HG02973 (cell line): ENCODE results near the gene METTL2B.

Source experiments
- ATAC-seq: cut with Tn5 transposase; IDR thresholded peaks from one replicate; pipeline ENCODE4 v1.9.1; 2021; ENCODE audit warnings: moderate library complexity; ENCODE audit not compliant: unreplicated experiment

Gene METTL2B

GRCh38 chr7:128476402-128477335 lies at the start of gene METTL2B:
TSS of gene METTL2B (plus strand) at chr7:128476748. CDS start at chr7:128476766, 18 bp downstream.
- ATAC-seq = peak; percentile 91

GRCh38 chr7:128427289-128427891 lies 49.2 kb upstream of the METTL2B start:
- ATAC-seq = no peak

GRCh38 chr7:128430207-128430606 lies 46.3 kb upstream of the METTL2B start:
- no peak for ATAC-seq

- ATAC-seq = no peak
These were observed 45.3 kb upstream of the METTL2B start for GRCh38 chr7:128431221-128431620.

GRCh38 chr7:128431754-128432153 lies 44.8 kb upstream of the METTL2B start:
- ATAC-seq = no peak

GRCh38 chr7:128434413-128435326 lies 41.9 kb upstream of the METTL2B start:
- no peak for ATAC-seq

GRCh38 chr7:128435327-128435686 lies 41.2 kb upstream of the METTL2B start:
- no peak for ATAC-seq

- ATAC-seq = peak; percentile 59
These were observed 38.9 kb upstream of the METTL2B start for GRCh38 chr7:128437426-128438332.

GRCh38 chr7:128442356-128442755 lies 34.2 kb upstream of the METTL2B start:
- no peak for ATAC-seq

- ATAC-seq = no peak
These were observed 32.5 kb upstream of the METTL2B start for GRCh38 chr7:128443831-128444600.

GRCh38 chr7:128446306-128446705 lies 30.2 kb upstream of the METTL2B start:
- no peak for ATAC-seq

GRCh38 chr7:128447941-128448564 lies 28.5 kb upstream of the METTL2B start:
- no peak for ATAC-seq

GRCh38 chr7:128448751-128449302 lies 27.7 kb upstream of the METTL2B start:
- ATAC-seq = no peak

GRCh38 chr7:128450409-128450808 lies 26.1 kb upstream of the METTL2B start:
- ATAC-seq = no peak

GRCh38 chr7:128450913-128451312 lies 25.6 kb upstream of the METTL2B start:
- ATAC-seq = no peak

- no peak for ATAC-seq
These were observed 24.0 kb upstream of the METTL2B start for GRCh38 chr7:128452552-128452951.

GRCh38 chr7:128453836-128454804 lies 22.4 kb upstream of the METTL2B start:
- ATAC-seq = no peak
